ENCODE measurements around the gene CYB561D1.

The CYB561D1 gene

GRCh38 chr1:109483672-109484518, 10.0 kb upstream of the CYB561D1 start, which contains the start of gene ATXN7L2:
Gene ATXN7L2 (plus strand): TSS chr1:109483905. CDS start chr1:109483954, 49 bp downstream.
- Histone ChIP-seq H3K27me3 (ENCODE audit: insufficient read depth, low read length) (peaks cover 15% of the 10 kb centered on the region), H2AFZ (ENCODE audit: low read depth, low read length) (peak within 1 kb of the TSS; percentile 49), H3K4me1 (ENCODE audit: insufficient read depth, low read length) (peaks cover 37% of the 10 kb centered on the region), H3K36me3 (ENCODE audit: insufficient read depth, low read length) (peaks cover 28% of the 10 kb centered on the region), H3K4me3 (ENCODE audit: low read length) (peak within 1 kb of the TSS; percentile 85), H3K9me3 (ENCODE audit: low read length) (no peaks in the 10 kb centered on the region)

- H3K9me3 ChIP-seq (ENCODE audit: low read length) = no peaks in the 10 kb centered on the region
These were observed 9.3 kb upstream of the CYB561D1 start for GRCh38 chr1:109484519-109484975.

GRCh38 chr1:109485001-109485400, 8.9 kb upstream of the CYB561D1 start:
- peak overlapping the region; percentile 85 for H3K4me3 ChIP-seq (ENCODE audit: low read length)
- peaks cover 37% of the 10 kb centered on the region for H3K4me1 ChIP-seq (ENCODE audit: insufficient read depth, low read length)
- H3K27me3 ChIP-seq (ENCODE audit: insufficient read depth, low read length) = peaks cover 9% of the 10 kb centered on the region
- peaks cover 34% of the 10 kb centered on the region for H3K36me3 ChIP-seq (ENCODE audit: insufficient read depth, low read length)
- no peak overlapping the region for H2AFZ ChIP-seq (ENCODE audit: low read depth, low read length)
- H3K9me3 ChIP-seq (ENCODE audit: low read length) = no peaks in the 10 kb centered on the region

More at GRCh38 chr1:109484519-109484975, 9.3 kb upstream of the CYB561D1 start:
- Histone ChIP-seq H3K4me1 (ENCODE audit: insufficient read depth, low read length) (peaks cover 37% of the 10 kb centered on the region), H3K27me3 (ENCODE audit: insufficient read depth, low read length) (peaks cover 14% of the 10 kb centered on the region), H3K4me3 (ENCODE audit: low read length) (peak overlapping the region; percentile 85), H2AFZ (ENCODE audit: low read depth, low read length) (peak overlapping the region; percentile 13), H3K36me3 (ENCODE audit: insufficient read depth, low read length) (peaks cover 33% of the 10 kb centered on the region)

DNA sequence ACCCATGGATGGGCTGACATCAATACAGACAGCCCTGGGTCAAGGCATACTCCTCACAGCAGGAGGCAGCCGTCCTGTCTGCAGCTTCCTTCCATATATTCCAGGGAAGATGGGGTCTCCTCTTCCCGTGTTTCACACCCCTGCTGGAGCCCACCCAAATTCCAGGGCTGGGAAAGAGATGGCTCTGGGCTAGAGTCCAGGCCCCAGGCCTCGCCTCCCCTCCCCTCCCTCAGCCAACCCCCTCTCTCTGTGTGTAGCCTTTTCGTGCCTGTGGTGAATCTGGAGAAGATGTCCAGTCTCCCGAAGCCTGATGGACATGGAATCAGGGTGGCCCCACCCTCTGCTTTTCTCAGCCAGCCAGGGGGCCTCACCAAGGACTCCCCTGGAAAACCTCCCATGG, 6.6 kb upstream of the CYB561D1 start:
- no peaks in the 10 kb centered on the region for H3K27me3 ChIP-seq (ENCODE audit: insufficient read depth, low read length)
- no peak overlapping the region for H3K4me3 ChIP-seq (ENCODE audit: low read length)
- H3K9me3 ChIP-seq (ENCODE audit: low read length) = no peaks in the 10 kb centered on the region
- H3K36me3 ChIP-seq (ENCODE audit: insufficient read depth, low read length) = peaks cover 54% of the 10 kb centered on the region
- no peak overlapping the region for H2AFZ ChIP-seq (ENCODE audit: low read depth, low read length)
- peaks cover 20% of the 10 kb centered on the region for H3K4me1 ChIP-seq (ENCODE audit: insufficient read depth, low read length)

GRCh38 chr1:109488201-109488600, 5.7 kb upstream of the CYB561D1 start:
- H3K4me1 ChIP-seq (ENCODE audit: insufficient read depth, low read length) = peaks cover 12% of the 10 kb centered on the region
- no peaks in the 10 kb centered on the region for H3K27me3 ChIP-seq (ENCODE audit: insufficient read depth, low read length)
- no peak overlapping the region for H2AFZ ChIP-seq (ENCODE audit: low read depth, low read length)
- no peak overlapping the region for H3K4me3 ChIP-seq (ENCODE audit: low read length)
- H3K9me3 ChIP-seq (ENCODE audit: low read length) = no peaks in the 10 kb centered on the region
- H3K36me3 ChIP-seq (ENCODE audit: insufficient read depth, low read length) = peaks cover 54% of the 10 kb centered on the region

DNA sequence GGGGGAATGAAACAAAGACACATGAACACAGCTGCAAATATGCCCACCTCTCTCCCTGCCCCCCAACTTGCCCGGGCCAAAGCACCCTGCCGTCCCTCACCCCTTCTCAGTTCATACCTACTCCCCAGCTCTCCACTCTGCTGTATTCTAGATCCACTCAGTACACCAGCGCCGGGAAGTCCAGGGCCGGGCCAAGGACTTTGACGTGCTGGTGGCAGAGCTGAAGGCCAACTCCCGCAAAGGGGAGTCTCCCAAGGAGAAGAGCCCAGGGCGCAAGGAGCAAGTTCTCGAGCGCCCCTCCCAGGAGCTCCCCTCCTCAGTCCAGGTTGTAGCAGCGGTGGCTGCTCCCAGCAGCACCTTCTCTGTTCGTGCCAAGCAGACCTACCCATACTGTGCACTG, 5.2 kb upstream of the CYB561D1 start:
- H3K9me3 ChIP-seq (ENCODE audit: low read length) = no peaks in the 10 kb centered on the region
- no peak overlapping the region for H3K4me3 ChIP-seq (ENCODE audit: low read length)
- H3K27me3 ChIP-seq (ENCODE audit: insufficient read depth, low read length) = no peaks in the 10 kb centered on the region
- H3K36me3 ChIP-seq (ENCODE audit: insufficient read depth, low read length) = peaks cover 54% of the 10 kb centered on the region
- no peak overlapping the region for H2AFZ ChIP-seq (ENCODE audit: low read depth, low read length)
- peaks cover 12% of the 10 kb centered on the region for H3K4me1 ChIP-seq (ENCODE audit: insufficient read depth, low read length)

DNA sequence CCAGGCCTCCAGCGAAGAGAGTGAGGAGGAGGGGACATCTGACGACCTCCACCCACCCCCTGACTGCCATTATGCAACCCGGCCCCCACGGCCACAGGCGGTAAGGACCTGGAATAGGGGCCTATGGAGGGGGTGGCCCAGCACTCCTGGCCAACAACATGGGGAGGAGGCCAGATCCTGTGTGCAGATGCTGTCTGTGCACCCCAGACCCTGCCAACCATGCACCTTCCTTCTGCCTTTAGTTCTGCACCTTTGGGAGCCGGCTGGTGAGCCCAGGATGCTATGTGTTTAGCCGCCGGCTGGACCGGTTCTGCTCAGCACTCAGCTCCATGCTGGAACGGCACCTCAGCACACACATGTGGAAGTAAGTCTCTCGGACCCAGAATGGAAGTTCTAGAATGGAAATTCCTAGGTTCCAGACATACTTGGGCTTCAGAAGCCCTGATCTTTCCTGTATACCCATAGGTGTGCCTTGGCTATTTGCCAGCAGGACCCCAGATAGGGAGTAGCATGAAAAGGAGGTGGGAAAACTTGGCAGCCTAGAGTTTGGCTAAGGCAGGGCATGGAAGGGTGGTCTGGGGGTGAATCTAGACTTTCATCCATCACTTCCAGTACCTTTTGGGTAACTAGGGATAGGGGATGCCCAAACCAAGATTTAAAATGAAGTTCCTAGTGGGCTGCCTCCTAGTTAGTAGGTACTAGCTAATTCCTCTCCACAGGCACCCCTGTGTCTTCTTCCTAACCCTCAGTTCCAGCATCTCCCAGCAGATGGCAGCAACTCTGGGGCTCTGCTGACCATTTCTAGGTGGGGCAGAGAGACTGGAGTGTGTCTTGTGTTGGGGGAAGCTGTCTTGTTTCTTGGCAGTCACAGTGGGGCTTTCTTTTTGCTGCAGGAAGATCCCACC, 3.6 kb upstream of the CYB561D1 start:
- Histone ChIP-seq H3K36me3 (ENCODE audit: insufficient read depth, low read length) (peaks cover 54% of the 10 kb centered on the region), H3K27me3 (ENCODE audit: insufficient read depth, low read length) (no peaks in the 10 kb centered on the region), H3K9me3 (ENCODE audit: low read length) (no peaks in the 10 kb centered on the region), H3K4me3 (ENCODE audit: low read length) (no peak overlapping the region), H2AFZ (ENCODE audit: low read depth, low read length) (no peak overlapping the region), H3K4me1 (ENCODE audit: insufficient read depth, low read length) (peaks cover 3% of the 10 kb centered on the region)

GRCh38 chr1:109490934-109491302, 3.0 kb upstream of the CYB561D1 start:
- Histone ChIP-seq H3K4me1 (ENCODE audit: insufficient read depth, low read length) (peaks cover 2% of the 10 kb centered on the region), H3K9me3 (ENCODE audit: low read length) (no peaks in the 10 kb centered on the region), H3K4me3 (ENCODE audit: low read length) (no peak overlapping the region), H3K36me3 (ENCODE audit: insufficient read depth, low read length) (peaks cover 54% of the 10 kb centered on the region), H3K27me3 (ENCODE audit: insufficient read depth, low read length) (no peaks in the 10 kb centered on the region), H2AFZ (ENCODE audit: low read depth, low read length) (no peak overlapping the region)

- no peak overlapping the region for H2AFZ ChIP-seq (ENCODE audit: low read depth, low read length)
- peaks cover 2% of the 10 kb centered on the region for H3K4me1 ChIP-seq (ENCODE audit: insufficient read depth, low read length)
- no peak overlapping the region for H3K4me3 ChIP-seq (ENCODE audit: low read length)
- H3K27me3 ChIP-seq (ENCODE audit: insufficient read depth, low read length) = no peaks in the 10 kb centered on the region
- no peaks in the 10 kb centered on the region for H3K9me3 ChIP-seq (ENCODE audit: low read length)
- peaks cover 54% of the 10 kb centered on the region for H3K36me3 ChIP-seq (ENCODE audit: insufficient read depth, low read length)
These were observed 2.5 kb upstream of the CYB561D1 start for GRCh38 chr1:109491372-109491771.

DNA sequence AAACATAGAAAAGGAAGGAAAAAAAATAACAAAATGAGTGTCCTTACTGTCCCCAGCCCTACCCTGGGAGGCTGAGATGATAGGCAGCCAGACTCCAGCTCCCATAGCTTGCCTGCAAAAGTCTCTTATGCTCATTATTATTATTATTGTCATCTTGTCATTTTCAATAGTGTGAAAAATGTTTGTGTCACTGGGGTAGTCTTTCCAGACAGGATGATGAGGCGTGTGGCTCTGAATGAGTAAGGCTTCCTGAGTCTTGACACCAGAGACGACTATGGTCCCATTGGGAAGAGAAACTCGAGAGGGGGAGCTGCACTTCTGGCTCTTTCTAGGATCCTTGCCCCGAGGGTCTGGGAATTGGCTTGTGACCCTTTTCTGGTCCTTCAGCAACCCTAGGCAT, 1.1 kb upstream of the CYB561D1 start:
- no peak overlapping the region for H3K4me3 ChIP-seq (ENCODE audit: low read length)
- no peak overlapping the region for H2AFZ ChIP-seq (ENCODE audit: low read depth, low read length)
- peaks cover 9% of the 10 kb centered on the region for H3K4me1 ChIP-seq (ENCODE audit: insufficient read depth, low read length)
- peaks cover 43% of the 10 kb centered on the region for H3K36me3 ChIP-seq (ENCODE audit: insufficient read depth, low read length)
- H3K9me3 ChIP-seq (ENCODE audit: low read length) = no peaks in the 10 kb centered on the region
- no peaks in the 10 kb centered on the region for H3K27me3 ChIP-seq (ENCODE audit: insufficient read depth, low read length)

DNA sequence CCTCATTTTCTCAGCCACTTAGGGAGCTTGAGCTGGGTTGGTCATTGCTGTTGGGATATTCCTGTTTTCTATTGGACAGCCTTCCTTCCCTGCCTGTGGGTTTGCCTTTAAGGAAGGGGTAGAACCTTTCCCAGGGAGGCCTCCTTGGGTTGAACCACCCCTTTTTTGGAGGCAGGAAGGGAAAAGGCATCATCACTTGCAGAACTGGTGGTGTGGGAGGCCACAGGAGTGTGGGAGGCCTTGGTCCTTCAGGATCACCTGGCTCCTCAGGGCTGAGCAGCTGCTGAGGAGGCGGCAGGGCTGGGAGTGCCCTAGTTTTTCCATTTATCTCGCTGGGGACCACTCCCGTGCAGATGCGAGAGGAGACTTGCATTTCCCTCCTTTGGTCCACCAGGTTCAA, 667 bp upstream of the CYB561D1 start:
- Histone ChIP-seq H3K4me1 (ENCODE audit: insufficient read depth, low read length) (peaks cover 13% of the 10 kb centered on the region), H3K9me3 (ENCODE audit: low read length) (no peaks in the 10 kb centered on the region), H3K4me3 (ENCODE audit: low read length) (no peak overlapping the region), H3K36me3 (ENCODE audit: insufficient read depth, low read length) (peaks cover 39% of the 10 kb centered on the region), H2AFZ (ENCODE audit: low read depth, low read length) (no peak overlapping the region), H3K27me3 (ENCODE audit: insufficient read depth, low read length) (no peaks in the 10 kb centered on the region)

GRCh38 chr1:109495738-109496137, 1.8 kb downstream of the CYB561D1 start:
- peaks cover 24% of the 10 kb centered on the region for H3K36me3 ChIP-seq (ENCODE audit: insufficient read depth, low read length)
- H2AFZ ChIP-seq (ENCODE audit: low read depth, low read length) = no peak overlapping the region
- H3K27me3 ChIP-seq (ENCODE audit: insufficient read depth, low read length) = no peaks in the 10 kb centered on the region
- H3K4me1 ChIP-seq (ENCODE audit: insufficient read depth, low read length) = peaks cover 19% of the 10 kb centered on the region
- no peak overlapping the region for H3K4me3 ChIP-seq (ENCODE audit: low read length)
- no peaks in the 10 kb centered on the region for H3K9me3 ChIP-seq (ENCODE audit: low read length)

Measured in neuron (in vitro differentiated cells).